ENCODE results near the gene RABGGTA.

RABGGTA gene

DNA sequence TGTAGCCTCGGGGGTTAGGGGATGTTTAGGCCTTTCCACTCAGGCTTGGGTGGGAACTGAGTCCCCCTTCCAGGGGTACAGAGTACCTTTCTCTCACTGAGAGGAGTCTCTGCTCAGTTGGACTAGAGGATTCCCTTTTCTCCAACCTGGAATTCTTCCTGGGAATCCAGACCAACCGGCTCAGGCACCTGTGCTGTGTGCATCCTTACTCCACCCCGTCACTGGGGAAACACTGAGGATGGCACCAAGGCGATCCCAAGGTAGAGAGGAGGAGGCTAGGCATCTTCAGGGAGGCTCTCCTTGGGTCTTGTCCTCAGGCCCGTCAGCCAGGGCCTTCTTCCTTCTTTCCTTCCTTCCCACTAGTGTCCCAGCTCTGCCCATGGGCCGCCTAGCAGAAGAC, 7.5 kb downstream of the RABGGTA start:
- no peak overlapping the region for H3K27ac ChIP-seq (ENCODE audit: low read length)

DNA sequence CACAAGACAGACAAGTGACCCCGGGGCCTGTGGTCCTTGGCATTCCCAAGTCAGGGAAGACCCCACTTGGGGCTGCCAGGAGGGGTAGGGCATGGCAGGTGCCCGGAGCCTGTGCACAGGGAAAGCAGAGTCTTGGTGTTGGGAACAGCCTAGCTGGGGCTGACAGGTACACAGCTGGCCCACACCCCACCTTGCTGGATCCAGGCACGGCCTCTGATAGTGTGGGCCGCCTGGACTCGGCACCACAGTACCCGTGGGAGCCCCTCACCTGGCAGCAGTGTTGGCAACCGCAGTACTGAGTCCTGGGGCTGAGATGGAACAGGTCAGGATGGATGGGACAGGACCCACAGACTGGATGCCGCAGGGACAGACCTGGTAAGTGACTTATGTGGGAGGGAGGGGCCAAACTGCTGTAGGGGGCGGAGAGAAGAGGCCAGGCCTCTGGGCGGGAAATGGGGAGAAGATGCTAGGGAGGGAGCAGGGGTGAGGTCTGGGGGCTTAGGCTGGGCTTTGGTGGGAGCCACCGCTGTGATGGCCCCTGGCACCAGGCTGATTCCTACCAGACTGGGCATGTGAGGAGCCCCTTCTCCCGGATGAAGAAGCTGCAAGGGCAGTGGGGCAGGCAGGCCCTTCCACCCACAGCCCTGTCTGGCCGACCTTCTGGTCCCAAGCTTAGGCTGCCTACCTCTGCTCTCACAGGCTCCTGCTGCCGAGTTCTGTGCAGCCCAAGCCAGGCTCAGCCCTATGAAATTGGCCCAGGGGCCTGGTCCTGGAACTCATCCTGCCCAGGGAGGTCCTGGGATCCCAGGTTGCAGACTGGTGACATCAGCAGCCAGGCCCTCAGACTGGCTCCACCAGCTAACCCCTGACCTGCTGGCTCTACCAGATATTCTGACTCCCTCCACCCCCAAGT, 8.3 kb downstream of the RABGGTA start, which contains the start of gene TGM1:
Gene TGM1 (minus strand): TSS at position 357 of the 913 bp plus-strand sequence. CDS start 825 bp downstream, outside the sequence.
- Histone ChIP-seq H4K20me1 (ENCODE audit: insufficient read depth, low read length) (no peaks in the 10 kb centered on the region), H2AFZ (ENCODE audit: low read length) (no peak within 1 kb of the TSS), H3F3A (ENCODE audit: insufficient read depth, low read length) (no peaks in the 10 kb centered on the region), H3K4me1 (ENCODE audit: low read length) (no peaks in the 10 kb centered on the region), H3K9me2 (replicated peaks; ENCODE audit: insufficient read depth, low read length) (no peaks in the 10 kb centered on the region), H3K9me3 (replicated peaks; ENCODE audit: insufficient read depth, low read length) (no peaks in the 10 kb centered on the region), H3K4me2 (ENCODE audit: low read depth, low read length) (no peak within 1 kb of the TSS), H3K36me3 (replicated peaks; ENCODE audit: insufficient read depth, low read length) (no peaks in the 10 kb centered on the region), H3K79me2 (ENCODE audit: low read length) (no peaks in the 10 kb centered on the region), H3K27ac (ENCODE audit: low read length) (no peak within 1 kb of the TSS), H3K4me3 (ENCODE audit: low read length) (no peak within 1 kb of the TSS), H3K9ac (ENCODE audit: low read length) (no peak within 1 kb of the TSS), H3K27me3 (replicated peaks; ENCODE audit: insufficient read depth, low read length) (no peaks in the 10 kb centered on the region)
- TF ChIP-seq, protein P1, sequence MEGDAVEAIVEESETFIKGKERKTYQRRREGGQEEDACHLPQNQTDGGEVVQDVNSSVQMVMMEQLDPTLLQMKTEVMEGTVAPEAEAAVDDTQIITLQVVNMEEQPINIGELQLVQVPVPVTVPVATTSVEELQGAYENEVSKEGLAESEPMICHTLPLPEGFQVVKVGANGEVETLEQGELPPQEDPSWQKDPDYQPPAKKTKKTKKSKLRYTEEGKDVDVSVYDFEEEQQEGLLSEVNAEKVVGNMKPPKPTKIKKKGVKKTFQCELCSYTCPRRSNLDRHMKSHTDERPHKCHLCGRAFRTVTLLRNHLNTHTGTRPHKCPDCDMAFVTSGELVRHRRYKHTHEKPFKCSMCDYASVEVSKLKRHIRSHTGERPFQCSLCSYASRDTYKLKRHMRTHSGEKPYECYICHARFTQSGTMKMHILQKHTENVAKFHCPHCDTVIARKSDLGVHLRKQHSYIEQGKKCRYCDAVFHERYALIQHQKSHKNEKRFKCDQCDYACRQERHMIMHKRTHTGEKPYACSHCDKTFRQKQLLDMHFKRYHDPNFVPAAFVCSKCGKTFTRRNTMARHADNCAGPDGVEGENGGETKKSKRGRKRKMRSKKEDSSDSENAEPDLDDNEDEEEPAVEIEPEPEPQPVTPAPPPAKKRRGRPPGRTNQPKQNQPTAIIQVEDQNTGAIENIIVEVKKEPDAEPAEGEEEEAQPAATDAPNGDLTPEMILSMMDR (IDR thresholded peaks at IDR 0.05; ENCODE audit: low read length) = no peak
- no peak for TF ChIP-seq EZH2 (optimal IDR thresholded peaks at IDR 0.05; ENCODE audit: low read depth, low read length)
- TF ChIP-seq EZH2phosphoT487 (IDR thresholded peaks at IDR 0.05; ENCODE audit: low read length) = no peak
- DNase-seq = no peak

More for the DNA sequence above, 7.5 kb downstream of the RABGGTA start:
- H3K9ac ChIP-seq (ENCODE audit: low read length) = no peak overlapping the region
- DNase-seq = no peak
- H3K4me1 ChIP-seq (ENCODE audit: low read length) = no peaks in the 10 kb centered on the region
- no peak overlapping the region for H2AFZ ChIP-seq (ENCODE audit: low read length)
- no peaks in the 10 kb centered on the region for H3K9me3 ChIP-seq (replicated peaks; ENCODE audit: insufficient read depth, low read length)
- H3F3A ChIP-seq (ENCODE audit: insufficient read depth, low read length) = no peaks in the 10 kb centered on the region
- H3K4me3 ChIP-seq (ENCODE audit: low read length) = no peak overlapping the region
- no peaks in the 10 kb centered on the region for H4K20me1 ChIP-seq (ENCODE audit: insufficient read depth, low read length)
- no peaks in the 10 kb centered on the region for H3K79me2 ChIP-seq (ENCODE audit: low read length)
- no peaks in the 10 kb centered on the region for H3K27me3 ChIP-seq (replicated peaks; ENCODE audit: insufficient read depth, low read length)
- no peak overlapping the region for H3K4me2 ChIP-seq (ENCODE audit: low read depth, low read length)
- H3K9me2 ChIP-seq (replicated peaks; ENCODE audit: insufficient read depth, low read length) = no peaks in the 10 kb centered on the region
- TF ChIP-seq EZH2phosphoT487 (IDR thresholded peaks at IDR 0.05; ENCODE audit: low read length) = no peak
- TF ChIP-seq, protein P1 (IDR thresholded peaks at IDR 0.05; ENCODE audit: low read length) = no peak
- no peak for TF ChIP-seq EZH2 (optimal IDR thresholded peaks at IDR 0.05; ENCODE audit: low read depth, low read length)
- no peaks in the 10 kb centered on the region for H3K36me3 ChIP-seq (replicated peaks; ENCODE audit: insufficient read depth, low read length)

DNA sequence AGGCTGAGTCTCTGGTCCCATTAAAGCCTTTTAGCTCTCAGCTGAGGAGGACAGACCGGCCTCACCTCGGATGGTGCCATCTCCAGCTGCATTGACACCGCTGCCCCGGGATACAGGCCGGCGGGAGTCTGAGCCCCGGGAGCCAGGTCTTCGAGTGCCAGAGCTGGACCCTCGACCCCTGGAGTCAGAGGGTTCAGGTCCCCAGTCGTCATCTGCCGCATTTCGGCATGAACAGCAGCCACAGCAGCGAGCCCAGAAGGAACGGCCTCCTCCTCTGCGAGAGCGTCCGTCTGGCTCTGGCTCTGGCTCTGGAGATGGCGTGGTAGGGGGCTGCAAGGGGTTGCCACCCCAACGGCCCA, 9.4 kb downstream of the RABGGTA start:
- Histone ChIP-seq H3K4me1 (ENCODE audit: low read length) (no peaks in the 10 kb centered on the region), H3K79me2 (ENCODE audit: low read length) (no peaks in the 10 kb centered on the region), H3K36me3 (replicated peaks; ENCODE audit: insufficient read depth, low read length) (no peaks in the 10 kb centered on the region), H3F3A (ENCODE audit: insufficient read depth, low read length) (no peaks in the 10 kb centered on the region), H3K27ac (ENCODE audit: low read length) (no peak overlapping the region), H4K20me1 (ENCODE audit: insufficient read depth, low read length) (no peaks in the 10 kb centered on the region), H3K4me2 (ENCODE audit: low read depth, low read length) (no peak overlapping the region), H3K9ac (ENCODE audit: low read length) (no peak overlapping the region), H3K27me3 (replicated peaks; ENCODE audit: insufficient read depth, low read length) (no peaks in the 10 kb centered on the region), H3K9me3 (replicated peaks; ENCODE audit: insufficient read depth, low read length) (no peaks in the 10 kb centered on the region), H3K9me2 (replicated peaks; ENCODE audit: insufficient read depth, low read length) (no peaks in the 10 kb centered on the region), H3K4me3 (ENCODE audit: low read length) (no peak overlapping the region), H2AFZ (ENCODE audit: low read length) (no peak overlapping the region)
- DNase-seq = no peak
- TF ChIP-seq, protein P1 (IDR thresholded peaks at IDR 0.05; ENCODE audit: low read length) = no peak
- no peak for TF ChIP-seq EZH2 (optimal IDR thresholded peaks at IDR 0.05; ENCODE audit: low read depth, low read length)
- no peak for TF ChIP-seq EZH2phosphoT487 (IDR thresholded peaks at IDR 0.05; ENCODE audit: low read length)
